ENCODE data around the gene RIC1.
"Not testable (repeated sequence)": the region's sequence is repeated elsewhere in the genome, so short reads cannot be mapped to it uniquely, and the experiment has no call there.

RIC1 gene

DNA sequence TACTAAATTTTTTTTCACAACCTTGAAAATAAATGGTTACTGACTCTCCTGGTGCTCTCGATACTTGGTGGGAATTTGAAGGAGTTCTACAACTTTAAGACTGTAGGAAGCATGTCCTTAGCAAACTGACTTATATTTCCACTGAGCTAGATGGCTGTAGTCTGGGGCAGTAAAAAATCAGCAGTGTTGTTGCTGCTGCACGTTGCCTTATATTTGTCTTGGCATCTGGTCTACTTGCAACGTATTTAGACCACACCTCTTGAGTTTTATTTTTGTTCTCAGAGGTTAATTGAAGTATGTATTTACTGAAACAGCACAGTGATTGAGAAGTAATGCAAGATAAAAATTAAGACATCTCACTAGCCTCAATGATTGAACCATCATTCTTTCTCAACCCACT lies 127.7 kb downstream of the RIC1 start:
- H3K27ac ChIP-seq (ENCODE audit: low read depth, low read length), result no peak overlapping the region
- no peaks in the 10 kb centered on the region for H3K27me3 ChIP-seq (ENCODE audit: control insufficient read depth in 1 of 2, insufficient read depth in 2 of 2, low read length in 2 of 2)
- no peaks in the 10 kb centered on the region for H3K4me1 ChIP-seq (ENCODE audit: control insufficient read depth in 1 of 2, insufficient read depth in 2 of 2, low read length in 2 of 2)
- H3K36me3 ChIP-seq (ENCODE audit: control insufficient read depth in 1 of 2, insufficient read depth in 2 of 2, low read length in 2 of 2), result peaks cover 17 to 19% of the 10 kb centered on the region in 2 donors
- no peak overlapping the region for H3K4me3 ChIP-seq (ENCODE audit: low read depth in 1 of 2, low read length in 2 of 2)
- no peak overlapping the region for H3K9ac ChIP-seq (ENCODE audit: low read depth in 1 of 2, low read length in 2 of 2)
- no peaks in the 10 kb centered on the region for H3K9me3 ChIP-seq (ENCODE audit: control insufficient read depth in 1 of 2, low read length in 2 of 2)

DNA sequence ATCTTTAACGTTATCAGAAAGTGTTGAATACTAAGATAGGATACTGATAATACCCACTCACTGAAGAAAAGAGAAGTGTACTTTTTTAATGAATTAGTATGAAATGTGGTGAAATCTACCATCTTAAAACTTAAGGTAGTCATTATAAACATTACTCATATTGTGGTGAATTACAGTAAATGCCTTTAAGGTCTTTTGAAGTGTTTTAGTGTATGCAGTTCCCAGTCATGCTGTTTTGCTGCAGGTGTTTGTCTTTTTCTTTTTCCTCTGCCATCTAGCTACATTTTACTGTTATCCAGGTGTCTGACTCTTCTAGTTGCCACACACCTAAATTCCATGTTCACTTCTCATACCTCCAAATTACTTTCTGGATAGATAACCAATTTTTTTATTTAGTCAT lies 131.4 kb downstream of the RIC1 start:
- no peaks in the 10 kb centered on the region for H3K27me3 ChIP-seq (ENCODE audit: control insufficient read depth in 1 of 2, insufficient read depth in 2 of 2, low read length in 2 of 2)
- no peaks in the 10 kb centered on the region for H3K9me3 ChIP-seq (ENCODE audit: control insufficient read depth in 1 of 2, low read length in 2 of 2)
- no peaks in the 10 kb centered on the region for H3K4me1 ChIP-seq (ENCODE audit: control insufficient read depth in 1 of 2, insufficient read depth in 2 of 2, low read length in 2 of 2)
- no peak overlapping the region for H3K27ac ChIP-seq (ENCODE audit: low read depth, low read length)
- no peak overlapping the region for H3K9ac ChIP-seq (ENCODE audit: low read depth in 1 of 2, low read length in 2 of 2)
- H3K4me3 ChIP-seq (ENCODE audit: low read depth in 1 of 2, low read length in 2 of 2), result no peak overlapping the region
- peaks cover 27 to 48% of the 10 kb centered on the region in 2 donors for H3K36me3 ChIP-seq (ENCODE audit: control insufficient read depth in 1 of 2, insufficient read depth in 2 of 2, low read length in 2 of 2)

DNA sequence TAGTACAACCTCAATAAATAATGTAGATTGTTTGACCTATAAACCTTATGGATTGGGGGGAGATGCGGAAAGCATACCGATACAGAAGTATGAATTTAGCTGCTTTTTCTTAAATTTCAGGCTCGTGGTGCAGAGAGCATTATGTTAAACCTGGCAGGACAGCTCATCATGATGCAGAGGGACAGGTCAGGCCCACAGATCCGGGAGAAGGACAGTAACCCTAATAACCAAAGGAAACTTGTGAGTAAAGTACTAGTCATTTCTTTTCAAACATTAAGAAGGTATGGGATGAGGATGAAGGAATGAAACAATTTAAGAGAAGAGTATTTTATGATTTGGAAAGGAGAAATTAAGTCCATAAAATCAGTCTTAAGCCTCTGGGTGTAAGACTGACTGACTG lies 133.5 kb downstream of the RIC1 start:
- H3K9ac ChIP-seq (ENCODE audit: low read depth in 1 of 2, low read length in 2 of 2), result no peak overlapping the region
- H3K36me3 ChIP-seq (ENCODE audit: control insufficient read depth in 1 of 2, insufficient read depth in 2 of 2, low read length in 2 of 2), result peaks cover 30 to 62% of the 10 kb centered on the region in 2 donors

DNA sequence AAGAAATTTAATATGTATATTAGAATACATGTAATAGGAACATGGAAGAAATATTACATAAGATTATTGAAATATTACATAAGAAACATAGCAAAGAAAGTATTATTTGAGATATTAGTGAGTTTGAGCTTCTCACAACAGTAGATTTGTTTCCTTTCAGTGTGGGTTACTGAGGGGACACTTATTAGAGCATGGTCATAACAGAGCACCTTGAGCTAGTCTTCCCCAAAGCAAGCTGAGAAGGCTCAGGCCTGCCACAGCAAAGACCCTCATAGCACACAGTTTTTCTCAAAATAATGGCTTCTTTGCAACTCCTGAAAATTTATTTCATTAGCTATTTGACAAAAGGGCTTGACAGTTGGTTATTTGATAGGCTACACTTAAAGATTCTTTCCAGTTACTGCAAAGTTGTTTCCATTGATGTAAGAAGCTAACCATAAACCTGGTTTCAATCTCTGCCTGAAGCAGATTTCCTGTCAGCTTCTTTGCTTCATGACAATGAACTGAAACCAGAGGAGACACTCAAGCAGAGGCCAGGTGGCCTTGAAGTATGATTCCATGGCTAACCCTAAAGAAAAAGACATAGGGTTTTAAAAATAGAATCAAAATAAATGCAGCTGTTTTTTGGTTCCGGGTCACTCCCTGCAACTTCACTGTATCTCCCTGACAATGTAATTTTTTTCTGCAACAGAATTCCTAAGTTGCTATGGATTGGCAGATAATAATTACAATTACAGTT lies 135.4 kb downstream of the RIC1 start:
- Histone ChIP-seq H3K4me3 (ENCODE audit: low read depth in 1 of 2, low read length in 2 of 2) (no peak overlapping the region), H3K27me3 (ENCODE audit: control insufficient read depth in 1 of 2, insufficient read depth in 2 of 2, low read length in 2 of 2) (no peaks in the 10 kb centered on the region), H3K9me3 (ENCODE audit: control insufficient read depth in 1 of 2, low read length in 2 of 2) (no peaks in the 10 kb centered on the region), H3K36me3 (ENCODE audit: control insufficient read depth in 1 of 2, insufficient read depth in 2 of 2, low read length in 2 of 2) (peaks cover 43 to 60% of the 10 kb centered on the region in 2 donors), H3K27ac (ENCODE audit: low read depth, low read length) (no peak overlapping the region), H3K4me1 (ENCODE audit: control insufficient read depth in 1 of 2, insufficient read depth in 2 of 2, low read length in 2 of 2) (no peaks in the 10 kb centered on the region), H3K9ac (ENCODE audit: low read depth in 1 of 2, low read length in 2 of 2) (no peak overlapping the region)

More for the DNA sequence above, 133.5 kb downstream of the RIC1 start:
- H3K4me3 ChIP-seq (ENCODE audit: low read depth in 1 of 2, low read length in 2 of 2), result no peak overlapping the region
- H3K9me3 ChIP-seq (ENCODE audit: control insufficient read depth in 1 of 2, low read length in 2 of 2), result no peaks in the 10 kb centered on the region
- H3K27ac ChIP-seq (ENCODE audit: low read depth, low read length), result no peak overlapping the region
- no peaks in the 10 kb centered on the region for H3K4me1 ChIP-seq (ENCODE audit: control insufficient read depth in 1 of 2, insufficient read depth in 2 of 2, low read length in 2 of 2)
- H3K27me3 ChIP-seq (ENCODE audit: control insufficient read depth in 1 of 2, insufficient read depth in 2 of 2, low read length in 2 of 2), result no peaks in the 10 kb centered on the region

DNA sequence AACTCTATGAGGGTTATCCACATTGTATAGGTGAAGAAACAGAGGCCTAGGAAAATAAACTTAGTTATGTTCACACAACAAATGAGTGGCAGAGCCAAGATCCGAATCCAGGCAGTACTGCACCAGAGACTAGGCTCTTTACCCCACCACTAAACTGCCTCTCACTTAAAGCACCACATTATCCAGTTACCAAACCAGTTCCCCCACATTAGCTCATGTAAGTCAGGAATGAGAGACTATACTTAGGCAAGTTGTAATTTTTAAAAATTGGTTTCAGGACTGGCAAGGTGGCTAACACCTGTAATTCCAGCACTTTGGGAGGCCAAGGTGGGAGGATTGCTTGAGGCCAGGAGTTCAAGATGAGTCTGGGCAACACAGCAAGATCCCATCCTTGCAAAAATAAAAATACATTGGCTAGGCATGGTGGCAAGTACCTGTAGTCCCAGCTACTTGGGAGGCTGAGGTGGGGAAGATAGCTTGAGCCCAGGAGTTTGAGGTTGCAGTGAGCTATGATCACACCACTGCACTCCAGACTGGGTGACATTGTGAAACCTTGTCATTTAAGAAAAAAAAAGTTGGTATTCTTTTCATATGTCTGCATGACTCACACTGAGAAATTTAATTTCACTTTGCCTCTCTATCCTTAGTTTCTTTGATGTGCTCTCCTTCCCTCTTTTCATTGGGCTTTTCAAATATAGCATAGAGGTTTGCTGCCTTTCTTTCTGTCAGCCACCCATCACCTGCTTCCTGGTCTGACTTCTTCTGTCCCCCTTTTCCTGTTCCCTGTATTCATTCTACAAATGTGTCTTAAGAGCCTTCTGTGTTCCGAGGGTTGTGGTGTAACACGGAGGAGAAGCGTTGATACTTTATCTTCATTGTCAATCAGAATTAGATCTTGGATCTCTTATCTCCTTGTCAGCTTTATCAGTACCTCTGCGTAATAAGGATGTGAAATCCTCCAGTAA lies 139.3 kb downstream of the RIC1 start:
- H3K36me3 ChIP-seq (ENCODE audit: control insufficient read depth in 1 of 2, insufficient read depth in 2 of 2, low read length in 2 of 2), result peaks cover 40 to 62% of the 10 kb centered on the region in 2 donors

DNA sequence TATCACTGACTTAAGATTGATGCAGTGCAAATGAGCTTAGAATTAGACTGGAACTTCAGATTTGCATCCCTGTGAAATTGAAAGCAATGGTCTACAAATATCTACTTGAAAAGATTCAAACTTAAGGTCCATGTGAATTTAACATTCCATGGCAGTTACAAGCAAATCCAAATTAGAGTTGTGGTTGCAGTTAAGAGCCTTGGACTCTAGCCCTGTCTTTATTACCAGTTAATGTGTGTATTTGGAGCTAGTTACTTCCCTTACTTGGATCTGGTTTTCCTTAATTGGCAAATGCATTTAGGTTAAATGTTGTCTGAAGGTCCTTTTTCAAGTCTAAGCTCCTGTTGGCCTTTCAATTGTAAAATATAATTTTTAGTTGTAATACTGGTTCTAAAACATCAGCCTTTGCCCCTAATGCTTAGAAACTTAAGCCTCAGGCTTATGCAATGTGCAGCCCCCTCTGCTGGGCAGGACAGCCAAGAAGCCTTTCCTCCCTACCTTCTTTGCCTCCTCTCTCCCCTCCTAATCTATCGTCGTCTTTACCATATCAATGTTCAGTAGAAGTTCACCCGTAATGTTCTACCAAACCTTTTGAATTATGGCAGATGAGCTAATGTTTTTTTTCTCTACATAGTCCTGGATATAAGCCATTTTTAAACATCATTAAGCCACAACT lies 144.6 kb downstream of the RIC1 start:
- no peak overlapping the region for H3K9ac ChIP-seq (ENCODE audit: low read depth in 1 of 2, low read length in 2 of 2)
- peaks cover 44 to 51% of the 10 kb centered on the region in 2 donors for H3K36me3 ChIP-seq (ENCODE audit: control insufficient read depth in 1 of 2, insufficient read depth in 2 of 2, low read length in 2 of 2)
- H3K4me3 ChIP-seq (ENCODE audit: low read depth in 1 of 2, low read length in 2 of 2), result no peak overlapping the region
- no peaks in the 10 kb centered on the region for H3K27me3 ChIP-seq (ENCODE audit: control insufficient read depth in 1 of 2, insufficient read depth in 2 of 2, low read length in 2 of 2)
- H3K27ac ChIP-seq (ENCODE audit: low read depth, low read length), result no peak overlapping the region
- no peaks in the 10 kb centered on the region for H3K4me1 ChIP-seq (ENCODE audit: control insufficient read depth in 1 of 2, insufficient read depth in 2 of 2, low read length in 2 of 2)
- H3K9me3 ChIP-seq (ENCODE audit: control insufficient read depth in 1 of 2, low read length in 2 of 2), result peaks cover under 1 to 1% of the 10 kb centered on the region in 2 donors

More for the DNA sequence above, 139.3 kb downstream of the RIC1 start:
- no peak overlapping the region for H3K27ac ChIP-seq (ENCODE audit: low read depth, low read length)
- H3K4me1 ChIP-seq (ENCODE audit: control insufficient read depth in 1 of 2, insufficient read depth in 2 of 2, low read length in 2 of 2), result no peaks in the 10 kb centered on the region
- no peaks in the 10 kb centered on the region for H3K9me3 ChIP-seq (ENCODE audit: control insufficient read depth in 1 of 2, low read length in 2 of 2)
- no peak overlapping the region for H3K9ac ChIP-seq (ENCODE audit: low read depth in 1 of 2, low read length in 2 of 2)
- H3K27me3 ChIP-seq (ENCODE audit: control insufficient read depth in 1 of 2, insufficient read depth in 2 of 2, low read length in 2 of 2), result no peaks in the 10 kb centered on the region
- H3K4me3 ChIP-seq (ENCODE audit: low read depth in 1 of 2, low read length in 2 of 2), result no peak overlapping the region

DNA sequence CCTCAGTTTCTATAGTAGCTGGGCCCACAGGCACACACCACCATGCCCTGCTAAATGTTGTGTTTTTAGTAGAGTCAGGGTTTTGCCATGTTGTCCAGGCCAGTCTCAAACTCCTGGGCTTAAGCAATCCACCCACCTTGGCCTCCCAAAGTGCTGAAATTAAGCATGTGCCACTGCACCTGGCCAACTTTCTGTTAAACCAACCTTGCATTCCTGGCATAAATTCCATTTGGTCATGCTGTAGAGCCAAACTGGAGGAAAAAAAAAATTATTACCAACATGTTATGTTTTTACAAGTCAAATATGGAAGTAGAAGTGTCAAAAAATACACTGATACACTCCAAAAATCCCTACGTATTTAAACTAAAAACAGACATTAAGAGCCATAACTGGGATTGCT lies 149.9 kb downstream of the RIC1 start:
- H3K27me3 ChIP-seq (ENCODE audit: control insufficient read depth in 1 of 2, insufficient read depth in 2 of 2, low read length in 2 of 2), result no peaks in the 10 kb centered on the region
- H3K36me3 ChIP-seq (ENCODE audit: control insufficient read depth in 1 of 2, insufficient read depth in 2 of 2, low read length in 2 of 2), result peaks cover 35 to 56% of the 10 kb centered on the region in 2 donors
- no peak overlapping the region for H3K27ac ChIP-seq (ENCODE audit: low read depth, low read length)
- H3K9ac ChIP-seq (ENCODE audit: low read depth in 1 of 2, low read length in 2 of 2), result no peak overlapping the region
- H3K9me3 ChIP-seq (ENCODE audit: control insufficient read depth in 1 of 2, low read length in 2 of 2), result peaks cover 10 to 15% of the 10 kb centered on the region in 2 donors
- no peak overlapping the region for H3K4me3 ChIP-seq (ENCODE audit: low read depth in 1 of 2, low read length in 2 of 2)
- no peaks in the 10 kb centered on the region for H3K4me1 ChIP-seq (ENCODE audit: control insufficient read depth in 1 of 2, insufficient read depth in 2 of 2, low read length in 2 of 2)

DNA sequence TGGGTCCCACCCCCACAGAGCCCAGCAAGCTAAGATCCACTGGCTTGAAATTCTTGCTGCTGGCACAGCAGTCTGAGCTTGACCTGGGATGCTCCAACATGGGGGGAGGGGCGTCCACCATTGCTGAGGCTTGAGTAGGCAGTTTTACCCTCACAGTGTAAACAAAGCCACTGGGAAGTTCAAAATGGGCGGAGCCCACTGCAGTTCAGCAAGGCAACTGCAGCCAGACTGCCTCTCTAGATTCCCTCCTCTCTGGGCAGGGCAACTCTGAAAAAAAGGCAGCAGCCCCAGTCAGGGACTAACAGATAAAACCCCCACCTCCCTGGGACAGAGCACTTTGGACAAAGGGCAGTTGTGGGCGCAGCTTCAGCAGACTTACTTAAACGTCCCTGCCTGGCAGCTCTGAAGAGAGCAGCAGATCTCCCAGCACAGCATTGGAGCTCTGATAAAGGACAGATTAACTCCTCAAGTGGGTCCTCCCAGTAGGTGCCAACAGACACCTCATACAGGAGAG lies 150.9 kb downstream of the RIC1 start:
- H3K4me3 ChIP-seq (ENCODE audit: low read depth in 1 of 2, low read length in 2 of 2); H3K9ac ChIP-seq (ENCODE audit: low read depth in 1 of 2, low read length in 2 of 2); H3K27me3 ChIP-seq (ENCODE audit: control insufficient read depth in 1 of 2, insufficient read depth in 2 of 2, low read length in 2 of 2); H3K4me1 ChIP-seq (ENCODE audit: control insufficient read depth in 1 of 2, insufficient read depth in 2 of 2, low read length in 2 of 2); H3K27ac ChIP-seq (ENCODE audit: low read depth, low read length): not testable (repeated sequence)
- Histone ChIP-seq H3K36me3 (ENCODE audit: control insufficient read depth in 1 of 2, insufficient read depth in 2 of 2, low read length in 2 of 2) (peaks cover 28 to 47% of the 10 kb centered on the region in 2 donors), H3K9me3 (ENCODE audit: control insufficient read depth in 1 of 2, low read length in 2 of 2) (peaks cover 10 to 15% of the 10 kb centered on the region in 2 donors)

DNA sequence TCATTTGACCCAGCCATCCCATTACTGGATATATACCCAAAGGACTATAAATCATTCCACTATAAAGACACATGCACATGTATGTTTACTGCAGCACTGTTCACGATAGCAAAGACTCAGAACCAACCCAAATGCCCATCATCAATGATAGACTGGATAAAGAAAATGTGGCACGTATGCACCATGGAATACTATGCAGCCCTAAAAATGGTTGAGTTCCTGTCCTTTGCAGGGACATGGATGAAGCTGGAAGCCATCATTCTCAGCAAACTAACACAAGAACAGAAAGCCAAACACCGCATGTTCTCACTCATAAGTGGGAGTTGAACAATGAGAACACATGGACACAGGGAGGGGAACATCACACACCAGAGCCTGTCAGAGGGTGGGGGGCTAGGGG lies 154.5 kb downstream of the RIC1 start:
- Histone ChIP-seq H3K36me3 (ENCODE audit: control insufficient read depth in 1 of 2, insufficient read depth in 2 of 2, low read length in 2 of 2) (peaks cover 35 to 62% of the 10 kb centered on the region in 2 donors), H3K9me3 (ENCODE audit: control insufficient read depth in 1 of 2, low read length in 2 of 2) (peaks cover 9 to 14% of the 10 kb centered on the region in 2 donors)
- not testable (repeated sequence) for H3K27ac ChIP-seq (ENCODE audit: low read depth, low read length); H3K4me1 ChIP-seq (ENCODE audit: control insufficient read depth in 1 of 2, insufficient read depth in 2 of 2, low read length in 2 of 2); H3K4me3 ChIP-seq (ENCODE audit: low read depth in 1 of 2, low read length in 2 of 2); H3K27me3 ChIP-seq (ENCODE audit: control insufficient read depth in 1 of 2, insufficient read depth in 2 of 2, low read length in 2 of 2); H3K9ac ChIP-seq (ENCODE audit: low read depth in 1 of 2, low read length in 2 of 2)

Measured in duodenal mucosa (tissue), 2 donors.